D341Med (cell line): Measurements from ENCODE around the gene DYNC1I1.
"Not testable (repeated sequence)": the region's sequence is repeated elsewhere in the genome, so short reads cannot be mapped to it uniquely, and the experiment has no call there.

ENCODE experiments used
- DNase-seq: peaks from one replicate; pipeline ENCODE4 v3.0.0; 2012; ENCODE audit warnings: low spot score

The DYNC1I1 gene

GRCh38 chr7:95910341-95910740, 138.0 kb downstream of the DYNC1I1 start:
- no peak for DNase-seq

GRCh38 chr7:95915731-95916130, 143.4 kb downstream of the DYNC1I1 start:
- DNase-seq = no peak

- DNase-seq = peak; percentile 63
Measured at GRCh38 chr7:95916573-95917297, 144.4 kb downstream of the DYNC1I1 start.

GRCh38 chr7:95917634-95918033, 145.3 kb downstream of the DYNC1I1 start:
- DNase-seq = no peak

GRCh38 chr7:95919556-95919955, 147.2 kb downstream of the DYNC1I1 start:
- DNase-seq = no peak

GRCh38 chr7:95921543-95921942, 149.2 kb downstream of the DYNC1I1 start:
- no peak for DNase-seq

GRCh38 chr7:95922191-95922590, 149.8 kb downstream of the DYNC1I1 start:
- DNase-seq = no peak

GRCh38 chr7:95925236-95925635, 152.9 kb downstream of the DYNC1I1 start:
- DNase-seq = no peak

- no peak for DNase-seq
Measured at GRCh38 chr7:95925971-95926370, 153.6 kb downstream of the DYNC1I1 start.

- no peak for DNase-seq
Measured at GRCh38 chr7:95927756-95928155, 155.4 kb downstream of the DYNC1I1 start.

- no peak for DNase-seq
Measured at GRCh38 chr7:95929710-95930280, 157.4 kb downstream of the DYNC1I1 start.

- DNase-seq = no peak
Measured at GRCh38 chr7:95931460-95932232, 159.3 kb downstream of the DYNC1I1 start.

- DNase-seq = no peak
Measured at GRCh38 chr7:95933618-95934017, 161.3 kb downstream of the DYNC1I1 start.

GRCh38 chr7:95944867-95945266, 172.5 kb downstream of the DYNC1I1 start:
- DNase-seq = not testable (repeated sequence)

GRCh38 chr7:95950698-95951097, 178.3 kb downstream of the DYNC1I1 start:
- DNase-seq = no peak

GRCh38 chr7:95951531-95951930, 179.2 kb downstream of the DYNC1I1 start:
- no peak for DNase-seq

GRCh38 chr7:95951997-95952795, 179.8 kb downstream of the DYNC1I1 start:
- no peak for DNase-seq

- no peak for DNase-seq
Measured at GRCh38 chr7:95952851-95953250, 180.5 kb downstream of the DYNC1I1 start.

- DNase-seq = no peak
Measured at GRCh38 chr7:95955748-95956147, 183.4 kb downstream of the DYNC1I1 start.

GRCh38 chr7:95957510-95957909, 185.2 kb downstream of the DYNC1I1 start:
- DNase-seq = no peak

- DNase-seq = no peak
Measured at GRCh38 chr7:95960706-95961244, 188.4 kb downstream of the DYNC1I1 start.

- no peak for DNase-seq
Measured at GRCh38 chr7:95963446-95963990, 191.2 kb downstream of the DYNC1I1 start.
